Neural cell (in vitro differentiated cells): ENCODE measurements around the gene LRCH1. TPM values are rescaled to one million over a fixed set of nuclear protein-coding genes. Genes with fewer than 3 reads are reported as not detected.

ENCODE experiments used
- H2AFZ ChIP-seq: fragments of 200-600, 300-800 bp; sonication (generic), shearing (Covaris generic); 2 replicates; pipeline ENCODE4 v1.6.0; 2014; ENCODE audit warnings: low read depth, mild to moderate bottlenecking, antibody characterized with exemption, low read length, moderate library complexity
- H3F3A ChIP-seq: fragments of 200-600 bp; shearing (Covaris generic); 2 replicates; pipeline ENCODE4 v1.6.1; 2016; ENCODE audit warnings: mild to moderate bottlenecking, moderate library complexity, mixed read lengths, antibody characterized with exemption, low read length; ENCODE audit not compliant: insufficient read depth, poor library complexity, severe bottlenecking
- H3K27ac ChIP-seq: fragments of 200-600, 300-800 bp; sonication (generic), shearing (Covaris generic); 2 replicates; pipeline ENCODE4 v1.5.1; 2014; ENCODE audit warnings: mild to moderate bottlenecking, low read length, moderate library complexity
- H3K27me3 ChIP-seq: fragments of 300-800, 200-600 bp; sonication (generic), shearing (Covaris generic); 2 replicates; pipeline ENCODE4 v1.6.0; 2014; ENCODE audit warnings: mild to moderate bottlenecking, low read depth, low read length, moderate library complexity; ENCODE audit not compliant: insufficient read depth
- H3K36me3 ChIP-seq: fragments of 300-800, 200-600 bp; sonication (generic), shearing (Covaris generic); 2 replicates; pipeline ENCODE4 v1.5.1; 2014; ENCODE audit warnings: mild to moderate bottlenecking, antibody characterized with exemption, low read length, moderate library complexity; ENCODE audit not compliant: insufficient read depth
- H3K4me2 ChIP-seq: fragments of 300-800, 200-600 bp; sonication (generic), shearing (Covaris generic); 2 replicates; pipeline ENCODE4 v1.6.0; 2014; ENCODE audit warnings: mild to moderate bottlenecking, low read length
- H3K4me3 ChIP-seq: fragments of 300-800, 200-600 bp; sonication (generic), shearing (Covaris generic); 2 replicates; pipeline ENCODE4 v1.5.1; 2014; ENCODE audit warnings: mild to moderate bottlenecking, low read length, moderate library complexity
- H3K79me2 ChIP-seq: fragments of 200-600 bp; shearing (Covaris generic); replicated peaks from 2 replicates; pipeline ENCODE4 v1.6.0; 2014; ENCODE audit warnings: mild to moderate bottlenecking, low read length, moderate library complexity; ENCODE audit not compliant: insufficient read depth
- H3K9ac ChIP-seq: fragments of 300-800, 200-600 bp; sonication (generic), shearing (Covaris generic); 2 replicates; pipeline ENCODE4 v1.6.1; 2016; ENCODE audit warnings: mild to moderate bottlenecking, low read length, mixed read lengths
- H3K9me2 ChIP-seq: fragments of 200-600 bp; shearing (Covaris generic); 2 replicates; pipeline ENCODE4 v1.6.1; 2016; ENCODE audit warnings: mild to moderate bottlenecking, low read length, mixed read lengths; ENCODE audit not compliant: insufficient read depth
- H3K9me3 ChIP-seq: fragments of 200-600, 300-800 bp; sonication (generic), shearing (Covaris generic); 2 replicates; pipeline ENCODE4 v1.6.1; 2016; ENCODE audit warnings: mild to moderate bottlenecking, mixed run types, low read length, moderate library complexity, mixed read lengths
- H4K20me1 ChIP-seq: fragments of 200-600 bp; shearing (Covaris generic); 2 replicates; pipeline ENCODE4 v1.6.1; 2016; ENCODE audit warnings: mild to moderate bottlenecking, mixed run types; ENCODE audit not compliant: insufficient read depth
- EP300 ChIP-seq: fragments of 450-650 bp; conservative IDR thresholded peaks from 2 replicates; pipeline ENCODE4 v1.6.1; 2014; ENCODE audit warnings: antibody characterized with exemption, mild to moderate bottlenecking, moderate library complexity; ENCODE audit not compliant: poor library complexity, severe bottlenecking
- EZH2 ChIP-seq: fragments of 200-600, 300-800 bp; shearing (Covaris generic), sonication (generic); IDR thresholded peaks from 2 replicates; pipeline ENCODE4 v1.6.1; 2014; ENCODE audit warnings: antibody characterized with exemption, low read length, borderline replicate concordance, mild to moderate bottlenecking; ENCODE audit not compliant: insufficient read depth, poor library complexity, severe bottlenecking
- MXI1 ChIP-seq: fragments of 450-650 bp; conservative IDR thresholded peaks from 2 replicates; pipeline ENCODE4 v1.6.1; 2014; ENCODE audit warnings: antibody characterized with exemption, mild to moderate bottlenecking; ENCODE audit not compliant: poor library complexity, severe bottlenecking
- POLR2AphosphoS5 ChIP-seq: IDR thresholded peaks from 2 replicates; pipeline ENCODE4 v1.6.1; 2012
- RAD21 ChIP-seq: fragments of 450-650 bp; conservative IDR thresholded peaks from 2 replicates; pipeline ENCODE4 v1.6.1; 2014; ENCODE audit warnings: antibody characterized with exemption, mild to moderate bottlenecking, moderate library complexity
- REST ChIP-seq: IDR thresholded peaks from 2 replicates; pipeline ENCODE4 v1.6.1; 2012; ENCODE audit warnings: borderline replicate concordance
- SMC3 ChIP-seq: fragments of 450-650 bp; conservative IDR thresholded peaks from 2 replicates; pipeline ENCODE4 v1.6.1; 2014; ENCODE audit warnings: antibody characterized with exemption, mild to moderate bottlenecking, moderate library complexity; ENCODE audit not compliant: poor library complexity
- TAF1 ChIP-seq: IDR thresholded peaks from 2 replicates; pipeline ENCODE4 v1.6.1; 2012; ENCODE audit warnings: low read depth
- polyA minus RNA-seq: library from RNA; depleted of rRNA, polyadenylated mRNA; stranded (reverse); fragments of >200 nt; gene quantifications from 2 replicates; pipeline ENCODE4 v1.2.3, GENCODE V29; 2014
- polyA plus RNA-seq: library from polyadenylated mRNA; depleted of rRNA; stranded (reverse); fragments of >200 nt; gene quantifications from 2 replicates; pipeline ENCODE4 v1.2.3, GENCODE V29; 2014
- TF ChIP-seq, protein P1 (sequence below): fragments of 450-650 bp; IDR thresholded peaks from 2 replicates; pipeline ENCODE4 v1.5.1; 2014; ENCODE audit warnings: antibody characterized with exemption, mild to moderate bottlenecking, moderate library complexity; ENCODE audit not compliant: poor library complexity, severe bottlenecking

The LRCH1 gene, protein sequence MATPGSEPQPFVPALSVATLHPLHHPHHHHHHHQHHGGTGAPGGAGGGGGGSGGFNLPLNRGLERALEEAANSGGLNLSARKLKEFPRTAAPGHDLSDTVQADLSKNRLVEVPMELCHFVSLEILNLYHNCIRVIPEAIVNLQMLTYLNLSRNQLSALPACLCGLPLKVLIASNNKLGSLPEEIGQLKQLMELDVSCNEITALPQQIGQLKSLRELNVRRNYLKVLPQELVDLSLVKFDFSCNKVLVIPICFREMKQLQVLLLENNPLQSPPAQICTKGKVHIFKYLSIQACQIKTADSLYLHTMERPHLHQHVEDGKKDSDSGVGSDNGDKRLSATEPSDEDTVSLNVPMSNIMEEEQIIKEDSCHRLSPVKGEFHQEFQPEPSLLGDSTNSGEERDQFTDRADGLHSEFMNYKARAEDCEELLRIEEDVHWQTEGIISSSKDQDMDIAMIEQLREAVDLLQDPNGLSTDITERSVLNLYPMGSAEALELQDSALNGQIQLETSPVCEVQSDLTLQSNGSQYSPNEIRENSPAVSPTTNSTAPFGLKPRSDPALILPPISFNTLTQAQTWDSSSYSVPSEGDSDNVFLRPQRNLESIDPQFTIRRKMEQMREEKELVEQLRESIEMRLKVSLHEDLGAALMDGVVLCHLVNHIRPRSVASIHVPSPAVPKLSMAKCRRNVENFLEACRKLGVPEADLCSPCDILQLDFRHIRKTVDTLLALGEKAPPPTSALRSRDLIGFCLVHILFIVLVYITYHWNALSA
- polyA plus RNA-seq (15.4 and 17.7 TPM in 2 replicates), polyA minus RNA-seq (24.6 and 29.5 TPM in 2 replicates)

DNA sequence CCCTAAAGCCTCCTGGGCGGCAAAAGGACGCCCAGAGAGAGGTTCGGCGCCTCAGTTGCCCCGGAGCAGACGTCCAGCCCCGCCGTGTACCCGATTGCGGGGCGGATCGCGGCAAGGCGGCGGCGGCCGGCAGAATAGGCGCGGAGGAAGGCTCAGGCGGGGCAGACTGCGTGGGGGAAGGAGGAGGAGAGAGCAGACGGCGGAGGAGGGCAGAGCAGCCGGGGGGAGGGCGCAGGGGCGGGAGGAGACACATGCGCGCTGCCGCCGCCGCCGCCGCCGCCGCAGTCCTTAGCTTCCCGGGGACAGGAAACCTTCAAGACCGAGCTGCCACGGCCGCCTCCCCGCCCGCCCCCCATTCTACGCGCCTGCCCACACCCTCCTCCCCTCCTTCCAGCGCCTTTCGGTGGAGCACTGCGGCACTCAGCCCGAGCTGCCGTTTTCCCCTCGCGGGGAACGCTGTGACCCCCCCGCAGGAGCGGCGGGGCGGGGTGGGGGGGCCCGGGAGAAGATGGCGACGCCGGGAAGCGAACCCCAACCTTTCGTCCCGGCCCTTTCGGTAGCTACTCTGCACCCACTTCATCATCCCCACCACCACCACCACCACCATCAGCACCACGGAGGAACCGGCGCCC lies at the start of gene LRCH1:
Gene LRCH1, plus strand, starts transcription at position 282 of the 632 bp plus-strand sequence. Its CDS starts 227 bp downstream, at position 509.
- H3K4me3 ChIP-seq, result peak within 1 kb of the TSS; percentile 98
- peak within 1 kb of the TSS; percentile 84 for H3K9ac ChIP-seq
- H3F3A ChIP-seq, result no peaks in the 10 kb centered on the region
- H3K9me3 ChIP-seq, result no peaks in the 10 kb centered on the region
- no peaks in the 10 kb centered on the region for H3K9me2 ChIP-seq
- peaks cover 34% of the 10 kb centered on the region for H3K79me2 ChIP-seq
- peaks cover 7% of the 10 kb centered on the region for H4K20me1 ChIP-seq
- TF ChIP-seq RAD21 (peak; percentile 30), TAF1 (no peak), POLR2AphosphoS5 (peak; percentile 65), EZH2 (no peak), EP300 (no peak), SMC3 (no peak), REST (no peak), MXI1 (peak; percentile 21)
- TF ChIP-seq, protein P1, sequence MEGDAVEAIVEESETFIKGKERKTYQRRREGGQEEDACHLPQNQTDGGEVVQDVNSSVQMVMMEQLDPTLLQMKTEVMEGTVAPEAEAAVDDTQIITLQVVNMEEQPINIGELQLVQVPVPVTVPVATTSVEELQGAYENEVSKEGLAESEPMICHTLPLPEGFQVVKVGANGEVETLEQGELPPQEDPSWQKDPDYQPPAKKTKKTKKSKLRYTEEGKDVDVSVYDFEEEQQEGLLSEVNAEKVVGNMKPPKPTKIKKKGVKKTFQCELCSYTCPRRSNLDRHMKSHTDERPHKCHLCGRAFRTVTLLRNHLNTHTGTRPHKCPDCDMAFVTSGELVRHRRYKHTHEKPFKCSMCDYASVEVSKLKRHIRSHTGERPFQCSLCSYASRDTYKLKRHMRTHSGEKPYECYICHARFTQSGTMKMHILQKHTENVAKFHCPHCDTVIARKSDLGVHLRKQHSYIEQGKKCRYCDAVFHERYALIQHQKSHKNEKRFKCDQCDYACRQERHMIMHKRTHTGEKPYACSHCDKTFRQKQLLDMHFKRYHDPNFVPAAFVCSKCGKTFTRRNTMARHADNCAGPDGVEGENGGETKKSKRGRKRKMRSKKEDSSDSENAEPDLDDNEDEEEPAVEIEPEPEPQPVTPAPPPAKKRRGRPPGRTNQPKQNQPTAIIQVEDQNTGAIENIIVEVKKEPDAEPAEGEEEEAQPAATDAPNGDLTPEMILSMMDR, result no peak
- H3K4me2 ChIP-seq, result peak within 1 kb of the TSS; percentile 63
- no peaks in the 10 kb centered on the region for H3K27me3 ChIP-seq
- H3K27ac ChIP-seq, result peak within 1 kb of the TSS; percentile 64
- no peaks in the 10 kb centered on the region for H3K36me3 ChIP-seq
- peak within 1 kb of the TSS; percentile 89 for H2AFZ ChIP-seq

GRCh38 chr13:46504036-46504435 lies 48.9 kb upstream of the LRCH1 start:
- H3K9me2 ChIP-seq, result no peaks in the 10 kb centered on the region
- H3F3A ChIP-seq, result no peaks in the 10 kb centered on the region
- H4K20me1 ChIP-seq, result no peaks in the 10 kb centered on the region
- H3K9ac ChIP-seq, result no peak overlapping the region
- no peak overlapping the region for H3K4me3 ChIP-seq
- no peak overlapping the region for H2AFZ ChIP-seq
- no peaks in the 10 kb centered on the region for H3K79me2 ChIP-seq
- no peaks in the 10 kb centered on the region for H3K27me3 ChIP-seq
- H3K9me3 ChIP-seq, result no peaks in the 10 kb centered on the region
- H3K27ac ChIP-seq, result no peak overlapping the region
- H3K36me3 ChIP-seq, result no peaks in the 10 kb centered on the region
- H3K4me2 ChIP-seq, result no peak overlapping the region
- TF ChIP-seq REST (no peak), RAD21 (no peak), EP300 (no peak), TAF1 (no peak), MXI1 (no peak), EZH2 (no peak), SMC3 (no peak), POLR2AphosphoS5 (no peak)
- TF ChIP-seq, protein P1, result no peak
